GM11168 (cell line): ENCODE data around the gene RAD23B.
"Not testable (repeated sequence)": the region's sequence is repeated elsewhere in the genome, so short reads cannot be mapped to it uniquely, and the experiment has no call there.

Source experiments
- in situ Hi-C: fragments of 300-500 bp; cut with MboI; formaldehyde crosslinking; loops from one replicate; pipeline ENCODE4 v1.12.0; 2022; ENCODE audit warnings: low sequenced_read_pairs; ENCODE audit not compliant: unreplicated experiment

RAD23B gene

GRCh38 chr9:107282759-107283622, at the start of gene RAD23B:
TSS of gene RAD23B (plus strand) at chr9:107283279. CDS start at chr9:107283630, 351 bp downstream.
- in situ Hi-C loops: loop anchor here (10.0 kb wide), 1 partner anchor 1838 kb away; the partner anchor contains the start of gene FSD1L

- in situ Hi-C loops: no loop called here
Observed at GRCh38 chr9:107235765-107236442, 47.2 kb upstream of the RAD23B start.

- in situ Hi-C loops: no loop called here
Observed at GRCh38 chr9:107237873-107238272, 45.2 kb upstream of the RAD23B start.

GRCh38 chr9:107239474-107239873, 43.6 kb upstream of the RAD23B start:
- in situ Hi-C loops: no loop called here

GRCh38 chr9:107240260-107240659, 42.8 kb upstream of the RAD23B start:
- in situ Hi-C loops: no loop called here

GRCh38 chr9:107242073-107243030, 40.7 kb upstream of the RAD23B start:
- in situ Hi-C loops: no loop called here

GRCh38 chr9:107243742-107244141, 39.3 kb upstream of the RAD23B start:
- in situ Hi-C loops: no loop called here

- in situ Hi-C loops: no loop called here
Observed at GRCh38 chr9:107246259-107247254, 36.5 kb upstream of the RAD23B start.

- in situ Hi-C loops: no loop called here
Observed at GRCh38 chr9:107248714-107249113, 34.4 kb upstream of the RAD23B start.

- in situ Hi-C loops: no loop called here
Observed at GRCh38 chr9:107249131-107249533, 33.9 kb upstream of the RAD23B start.

- in situ Hi-C loops: no loop called here
Observed at GRCh38 chr9:107249665-107250285, 33.3 kb upstream of the RAD23B start.

- in situ Hi-C loops: no loop called here
Observed at GRCh38 chr9:107251756-107252322, 31.2 kb upstream of the RAD23B start.

- in situ Hi-C loops: no loop called here
Observed at GRCh38 chr9:107258919-107259318, 24.2 kb upstream of the RAD23B start.

- in situ Hi-C loops: not testable (repeated sequence)
Observed at GRCh38 chr9:107259751-107260313, 23.2 kb upstream of the RAD23B start.

GRCh38 chr9:107260437-107261081, 22.5 kb upstream of the RAD23B start:
- in situ Hi-C loops: no loop called here

GRCh38 chr9:107261106-107261505, 22.0 kb upstream of the RAD23B start:
- in situ Hi-C loops: no loop called here

- in situ Hi-C loops: no loop called here
Observed at GRCh38 chr9:107263289-107263688, 19.8 kb upstream of the RAD23B start.
